Activated T-cell treated with anti-CD3 and anti-CD28 coated beads, Interleukin-2, amount 50 U/mL, for 4 hours (primary cell): ENCODE results near the gene SEC24C. TPM values are rescaled to one million over a fixed set of nuclear protein-coding genes. Genes with fewer than 3 reads are reported as not detected.
A peak's percentile ranks its signal among the peaks of the same experiment; 100 is the strongest.

Source experiments
- ATAC-seq, 2 donors: fragments of 200-7000 bp; cut with Tn5 transposase; one replicate each; pipeline ENCODE4 v1.10.0; 2021
- DNase-seq: peaks from one replicate; pipeline ENCODE4 v3.0.0-alpha.2; 2020
- H3K27me3 Mint-ChIP-seq: one replicate; pipeline ENCODE4 v1.8.0; 2021; ENCODE audit warnings: low read depth, mixed read lengths
- H3K36me3 Mint-ChIP-seq: one replicate; pipeline ENCODE4 v1.8.0; 2022; ENCODE audit warnings: mixed read lengths; ENCODE audit not compliant: insufficient read depth
- H3K4me1 Mint-ChIP-seq: one replicate; pipeline ENCODE4 v1.8.0; 2021; ENCODE audit warnings: low read depth, mixed read lengths
- H3K4me3 Mint-ChIP-seq: one replicate; pipeline ENCODE4 v1.8.0; 2021; ENCODE audit warnings: mild to moderate bottlenecking, moderate library complexity, mixed read lengths
- H3K9me3 Mint-ChIP-seq: one replicate; pipeline ENCODE4 v1.8.0; 2021; ENCODE audit warnings: mixed read lengths
- total RNA-seq, 3 donors: library from RNA; stranded (reverse); gene quantifications; one replicate each; pipeline ENCODE4 v1.2.1, GENCODE V29; 2021

Gene SEC24C
- total RNA-seq, 3 donors from 2014 or later = 101 to 109 (median 107) TPM

GRCh38 chr10:73812657-73813056, 68.5 kb downstream of the SEC24C start:
- Mint-ChIP-seq H3K27me3 (no peaks in the 10 kb centered on the region), H3K36me3 (peaks cover 29% of the 10 kb centered on the region), H3K4me1 (peaks cover 25% of the 10 kb centered on the region), H3K9me3 (no peaks in the 10 kb centered on the region), H3K4me3 (peak overlapping the region; percentile 19)
- ATAC-seq (no peak), DNase-seq (no peak)

DNA sequence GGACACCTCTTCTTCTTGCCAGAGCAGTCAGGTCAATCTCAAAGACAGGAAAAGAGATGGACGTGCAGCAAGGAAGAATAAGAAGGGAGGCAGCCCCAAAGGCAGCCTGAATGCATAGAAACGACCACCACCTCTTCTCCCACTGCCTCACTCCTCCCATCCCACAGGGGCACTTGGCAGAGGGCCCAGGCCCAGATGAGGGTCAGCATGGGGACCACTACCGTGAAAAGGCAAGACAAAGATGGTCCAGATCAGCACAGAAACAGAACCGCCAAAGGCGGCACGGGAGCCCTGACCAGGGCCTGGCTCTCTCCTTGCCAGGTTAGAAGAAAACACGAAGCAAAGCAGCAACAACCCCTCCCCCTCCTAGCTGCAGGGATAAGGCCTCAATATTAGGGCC, 69.2 kb downstream of the SEC24C start:
- ATAC-seq (no peak), DNase-seq (no peak)
- H3K4me3 Mint-ChIP-seq = no peak overlapping the region
- peaks cover 22% of the 10 kb centered on the region for H3K4me1 Mint-ChIP-seq
- H3K36me3 Mint-ChIP-seq = peaks cover 29% of the 10 kb centered on the region
- no peaks in the 10 kb centered on the region for H3K9me3 Mint-ChIP-seq
- H3K27me3 Mint-ChIP-seq = no peaks in the 10 kb centered on the region

- H3K4me1 Mint-ChIP-seq = peaks cover 13% of the 10 kb centered on the region
- ATAC-seq (no peak), DNase-seq (no peak)
- peaks cover 20% of the 10 kb centered on the region for H3K36me3 Mint-ChIP-seq
- H3K9me3 Mint-ChIP-seq = no peaks in the 10 kb centered on the region
- H3K27me3 Mint-ChIP-seq = no peaks in the 10 kb centered on the region
- H3K4me3 Mint-ChIP-seq = no peak overlapping the region
These were observed 70.2 kb downstream of the SEC24C start for GRCh38 chr10:73814276-73814895.

DNA sequence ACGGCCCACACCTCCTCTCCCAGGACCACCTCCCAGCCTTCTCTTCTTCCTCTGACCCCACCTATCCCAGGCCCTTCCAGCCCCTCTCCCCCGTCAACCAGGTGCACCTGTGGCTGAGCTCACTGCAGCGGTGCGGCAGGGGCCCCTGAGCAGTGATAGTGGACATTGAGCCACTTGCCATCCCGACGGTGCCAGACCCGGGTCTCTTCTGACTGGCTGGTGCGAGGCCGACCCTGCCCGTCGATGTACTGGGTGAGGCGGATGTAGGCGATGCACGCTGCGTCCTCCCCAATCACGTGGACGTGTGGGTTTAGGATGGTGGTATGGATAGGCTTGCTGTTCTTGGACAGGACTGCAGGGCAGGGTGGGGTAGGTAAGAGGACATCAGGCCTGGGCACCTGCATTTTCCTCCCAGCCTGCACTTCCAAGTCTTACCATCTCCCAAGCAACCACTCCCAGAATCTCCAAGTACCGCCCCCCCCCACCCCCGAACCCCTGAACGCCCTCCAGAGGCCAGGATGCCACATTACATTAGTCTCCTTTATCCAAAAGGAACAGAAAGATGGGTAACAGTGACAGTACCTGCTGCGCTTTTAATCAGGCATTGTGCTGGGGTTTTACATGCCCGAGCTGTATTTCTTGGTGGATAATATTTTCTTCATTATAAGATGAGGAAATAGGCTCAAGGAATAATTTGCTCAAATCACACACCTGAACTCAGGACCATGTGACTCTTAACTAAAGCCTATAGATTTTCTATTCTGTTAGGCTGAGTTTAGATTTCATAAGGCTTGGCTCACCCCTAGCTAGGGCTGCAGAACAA, 70.9 kb downstream of the SEC24C start:
- peaks cover 19% of the 10 kb centered on the region for H3K36me3 Mint-ChIP-seq
- no peak overlapping the region for H3K4me3 Mint-ChIP-seq
- DNase-seq (no peak), ATAC-seq (no peak)
- H3K4me1 Mint-ChIP-seq = peaks cover 6% of the 10 kb centered on the region
- H3K27me3 Mint-ChIP-seq = no peaks in the 10 kb centered on the region
- H3K9me3 Mint-ChIP-seq = no peaks in the 10 kb centered on the region

DNA sequence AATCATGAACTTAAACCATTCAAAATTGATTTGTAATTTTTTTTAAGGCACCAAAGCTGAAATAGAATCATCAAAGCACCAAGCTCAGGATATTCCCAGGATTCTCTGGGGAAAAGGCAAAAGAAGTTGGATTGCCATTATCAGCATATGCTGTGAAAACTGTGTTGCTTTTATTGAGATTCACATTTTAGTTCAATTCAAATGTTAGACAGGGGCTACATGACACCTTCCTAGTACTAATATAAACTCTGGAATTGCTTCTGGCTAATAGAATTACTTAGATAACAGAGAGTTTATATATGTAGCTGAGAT, 71.5 kb downstream of the SEC24C start:
- H3K36me3 Mint-ChIP-seq = peaks cover 19% of the 10 kb centered on the region
- H3K4me1 Mint-ChIP-seq = peaks cover 2% of the 10 kb centered on the region
- no peak overlapping the region for H3K4me3 Mint-ChIP-seq
- H3K27me3 Mint-ChIP-seq = no peaks in the 10 kb centered on the region
- H3K9me3 Mint-ChIP-seq = no peaks in the 10 kb centered on the region
- ATAC-seq (no peak), DNase-seq (no peak)

DNA sequence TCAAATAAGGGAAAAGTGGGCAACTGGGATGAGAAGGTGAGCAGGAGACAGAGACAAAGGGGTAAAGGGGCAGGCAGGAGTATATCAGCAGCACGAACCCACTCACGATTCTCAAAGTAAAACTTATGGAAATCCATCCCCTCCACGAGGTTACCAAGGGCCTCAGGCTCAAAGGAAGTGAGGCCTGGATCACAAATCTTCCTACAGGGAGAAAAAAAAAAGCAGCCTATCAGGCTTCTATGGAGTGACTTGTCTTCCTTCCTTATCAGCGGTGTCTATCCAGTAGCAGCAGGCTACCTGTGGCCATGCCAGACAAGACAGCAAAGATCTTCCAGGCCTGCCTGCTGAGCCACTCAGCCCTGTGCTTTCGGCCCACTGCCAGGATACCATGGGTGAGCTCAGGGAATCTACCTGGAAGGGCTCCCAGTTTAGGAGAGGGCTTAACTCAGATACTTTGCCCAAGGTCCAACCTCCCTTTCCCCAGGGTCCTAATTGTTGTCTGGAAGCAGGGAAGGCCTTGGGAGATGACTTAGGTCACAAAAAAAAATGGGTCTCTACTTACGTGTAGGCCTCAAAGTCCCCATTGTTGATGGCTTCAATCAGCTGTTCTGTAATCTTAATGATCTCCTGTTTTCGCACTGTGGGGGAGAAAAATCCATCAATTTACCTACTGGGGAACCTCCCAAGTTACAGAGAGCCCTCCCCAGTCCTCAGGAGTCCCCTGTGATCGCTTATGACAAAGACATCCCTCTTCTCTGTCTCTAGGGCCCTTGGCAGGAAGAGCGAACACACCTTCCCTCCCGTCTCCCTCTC, 73.0 kb downstream of the SEC24C start:
- H3K36me3 Mint-ChIP-seq = peaks cover 22% of the 10 kb centered on the region
- ATAC-seq (no peak), DNase-seq (no peak)
- H3K27me3 Mint-ChIP-seq = no peaks in the 10 kb centered on the region
- H3K4me3 Mint-ChIP-seq = no peak overlapping the region
- H3K4me1 Mint-ChIP-seq = peaks cover 2% of the 10 kb centered on the region
- no peaks in the 10 kb centered on the region for H3K9me3 Mint-ChIP-seq

DNA sequence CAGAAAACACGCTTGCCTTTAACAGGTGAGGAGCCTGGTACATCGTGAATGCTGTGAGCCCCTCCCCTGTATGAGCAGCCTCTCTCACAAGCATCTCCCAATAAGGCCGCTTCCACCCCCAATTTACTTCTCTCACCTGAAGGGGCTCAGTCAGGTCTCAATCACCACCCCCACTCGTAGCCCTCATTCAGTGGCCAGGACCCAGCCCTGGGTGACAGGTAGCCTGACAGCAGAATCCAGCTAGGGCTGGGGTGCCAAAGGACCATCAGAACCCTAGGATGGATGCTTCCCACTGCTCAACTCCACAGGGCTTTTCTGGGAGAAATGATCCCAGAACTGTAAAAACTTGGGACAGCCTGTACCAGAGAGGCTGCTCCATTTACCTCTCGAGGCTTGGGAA, 73.7 kb downstream of the SEC24C start:
- no peaks in the 10 kb centered on the region for H3K27me3 Mint-ChIP-seq
- no peaks in the 10 kb centered on the region for H3K4me1 Mint-ChIP-seq
- no peak for DNase-seq
- peaks cover 22% of the 10 kb centered on the region for H3K36me3 Mint-ChIP-seq
- no peaks in the 10 kb centered on the region for H3K9me3 Mint-ChIP-seq
- no peak for ATAC-seq
- H3K4me3 Mint-ChIP-seq = no peak overlapping the region

GRCh38 chr10:73818402-73818801, 74.2 kb downstream of the SEC24C start:
- H3K27me3 Mint-ChIP-seq = no peaks in the 10 kb centered on the region
- no peak for DNase-seq
- H3K9me3 Mint-ChIP-seq = no peaks in the 10 kb centered on the region
- no peaks in the 10 kb centered on the region for H3K4me1 Mint-ChIP-seq
- peaks cover 16% of the 10 kb centered on the region for H3K36me3 Mint-ChIP-seq
- no peak overlapping the region for H3K4me3 Mint-ChIP-seq
- ATAC-seq = no peak

DNA sequence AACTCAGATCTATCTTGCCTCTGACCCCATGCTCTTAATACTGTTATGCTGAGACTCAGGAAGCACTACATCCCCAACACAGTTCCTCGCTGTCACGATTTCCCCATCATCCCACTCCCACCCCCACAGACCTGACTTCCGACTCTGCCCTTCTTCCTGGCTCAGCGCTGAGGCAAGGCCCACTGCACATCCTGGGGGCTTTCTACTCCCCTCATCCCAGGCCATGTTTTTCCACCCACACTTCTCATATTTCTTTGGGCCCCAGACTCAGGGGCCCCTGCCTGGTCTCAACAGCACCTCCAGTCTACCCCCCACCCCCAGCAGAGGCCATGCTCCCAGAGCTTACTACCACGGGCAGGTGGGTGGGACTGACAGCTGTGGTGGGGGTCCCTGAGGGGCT, 74.9 kb downstream of the SEC24C start:
- no peak for ATAC-seq
- Mint-ChIP-seq H3K4me3 (no peak overlapping the region), H3K4me1 (no peaks in the 10 kb centered on the region), H3K36me3 (peaks cover 12% of the 10 kb centered on the region), H3K9me3 (no peaks in the 10 kb centered on the region), H3K27me3 (no peaks in the 10 kb centered on the region)
- DNase-seq = no peak

GRCh38 chr10:73819513-73820093, 75.4 kb downstream of the SEC24C start:
- no peak for ATAC-seq
- Mint-ChIP-seq H3K36me3 (peaks cover 12% of the 10 kb centered on the region), H3K9me3 (no peaks in the 10 kb centered on the region), H3K4me1 (no peaks in the 10 kb centered on the region), H3K4me3 (no peak overlapping the region), H3K27me3 (no peaks in the 10 kb centered on the region)
- DNase-seq = no peak

Other genes with a start within 250 kb of the SEC24C start
- gene PPP3CB, start 248.3 kb upstream of the SEC24C start, total RNA-seq = 10 to 100 TPM; 35.0 to 38.0 (median 37.6) TPM
- 10 to 100 TPM in 2 of 3 donors, 1 to 10 TPM in 1; 8.8 to 11.9 (median 10.5) TPM for gene USP54, start 153.0 kb upstream of the SEC24C start, total RNA-seq
- gene MYOZ1, start 102.9 kb upstream of the SEC24C start, total RNA-seq = not detected
- gene SYNPO2L, start 88.3 kb upstream of the SEC24C start, total RNA-seq = under 1 TPM in 1 of 3 donors, not detected in 2; 0.18 TPM
- gene AGAP5, start 46.3 kb upstream of the SEC24C start, total RNA-seq = 1 to 10 TPM; 4.2 to 8.2 (median 5.6) TPM
- gene CHCHD1, start 37.7 kb downstream of the SEC24C start, total RNA-seq = 10 to 100 TPM; 34.7 to 35.9 (median 35.9) TPM
- gene ZSWIM8, start 41.2 kb downstream of the SEC24C start, total RNA-seq = 10 to 100 TPM; 31.3 to 41.2 (median 40.5) TPM
- 10 to 100 TPM; 51.1 to 67.1 (median 58.7) TPM for gene NDST2, start 67.2 kb downstream of the SEC24C start, total RNA-seq
- 10 to 100 TPM; 14.5 to 20.7 (median 16.6) TPM for gene CAMK2G, start 130.2 kb downstream of the SEC24C start, total RNA-seq
- 1 to 10 TPM in 1 of 3 donors, under 1 TPM in 2; 0.82 to 1.1 (median 0.84) TPM for gene PLAU, start 166.8 kb downstream of the SEC24C start, total RNA-seq